GM21528 (cell line): ENCODE results near the gene DOK6.

Source experiments
- ATAC-seq: cut with Tn5 transposase; IDR thresholded peaks from one replicate; pipeline ENCODE4 v1.9.1; 2021; ENCODE audit warnings: mild to moderate bottlenecking, moderate library complexity; ENCODE audit not compliant: unreplicated experiment, low FRiP score

DOK6 gene

DNA sequence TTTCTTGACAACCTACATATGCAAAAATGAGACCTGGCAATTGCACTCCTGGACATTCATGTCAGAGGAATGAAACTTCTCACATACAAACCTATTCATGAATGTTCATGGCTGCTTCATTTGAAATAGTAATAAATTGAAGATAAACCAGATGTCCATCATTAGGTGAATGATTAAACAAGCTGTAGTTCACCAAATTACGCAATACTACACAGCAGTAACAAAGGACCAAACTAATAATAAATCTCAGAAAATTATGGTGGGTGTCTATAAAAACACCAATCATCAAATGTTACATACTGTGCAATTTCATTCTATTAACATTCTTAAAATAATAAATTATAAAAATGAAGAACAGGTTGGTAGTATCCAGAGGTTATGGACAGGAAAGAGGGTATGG, 13.5 kb downstream of the DOK6 start:
- no peak for ATAC-seq

DNA sequence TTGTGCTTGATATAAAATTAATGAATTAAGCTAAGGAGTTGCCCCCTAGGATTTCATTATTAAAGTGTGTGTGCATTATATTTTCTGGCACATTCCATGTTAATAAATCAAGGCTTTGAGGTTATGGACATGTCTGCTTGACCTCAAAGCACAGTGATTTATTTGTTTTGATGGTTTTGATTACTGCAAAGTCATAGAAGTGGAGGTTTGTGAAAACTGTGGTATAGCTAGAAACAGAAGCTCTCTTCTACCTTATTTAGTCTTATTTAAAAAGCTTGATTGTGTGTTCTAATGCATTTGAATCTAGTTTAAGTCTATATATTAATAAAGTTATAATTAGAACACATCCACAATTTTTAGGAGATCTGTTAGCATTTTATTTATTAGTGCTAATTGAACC, 32.2 kb downstream of the DOK6 start:
- ATAC-seq = no peak

DNA sequence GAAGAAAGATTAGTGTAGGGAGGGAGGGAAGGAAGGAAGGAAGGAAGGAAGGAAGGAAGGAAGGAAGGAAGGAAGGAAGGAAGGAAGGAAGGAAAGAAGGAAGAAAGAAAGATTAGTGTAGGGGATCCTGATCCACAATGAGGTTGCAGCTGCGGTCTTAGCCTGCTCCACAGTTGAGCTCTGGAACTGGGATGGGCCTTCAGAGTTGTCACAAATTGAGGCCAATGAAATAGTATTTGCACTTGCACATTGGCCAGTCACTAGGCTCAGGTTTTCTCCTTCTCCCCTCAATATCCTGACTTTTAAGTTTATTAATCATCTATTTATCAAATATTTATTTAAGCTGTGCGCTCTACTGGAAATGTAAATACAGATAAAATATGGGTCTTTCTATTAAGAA, 34.3 kb downstream of the DOK6 start:
- no peak for ATAC-seq

DNA sequence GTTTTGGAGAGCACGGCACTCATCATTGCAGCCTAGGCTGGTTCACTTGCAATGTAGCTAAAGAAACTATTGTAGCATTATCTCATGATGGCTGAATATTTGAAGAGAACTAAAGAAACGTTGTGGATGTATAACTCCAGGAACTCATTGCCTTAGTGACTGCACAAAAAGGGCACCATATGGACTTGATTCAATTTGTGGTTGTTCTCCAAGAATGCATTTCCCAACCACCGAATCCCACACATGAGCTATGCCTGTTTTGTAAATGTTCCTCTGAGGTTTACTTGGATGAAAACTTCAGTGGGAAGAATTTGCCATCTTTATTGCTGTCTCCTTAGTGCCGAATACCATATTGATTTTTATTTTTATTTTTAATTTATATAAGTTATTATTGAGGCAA, 43.5 kb downstream of the DOK6 start:
- no peak for ATAC-seq

DNA sequence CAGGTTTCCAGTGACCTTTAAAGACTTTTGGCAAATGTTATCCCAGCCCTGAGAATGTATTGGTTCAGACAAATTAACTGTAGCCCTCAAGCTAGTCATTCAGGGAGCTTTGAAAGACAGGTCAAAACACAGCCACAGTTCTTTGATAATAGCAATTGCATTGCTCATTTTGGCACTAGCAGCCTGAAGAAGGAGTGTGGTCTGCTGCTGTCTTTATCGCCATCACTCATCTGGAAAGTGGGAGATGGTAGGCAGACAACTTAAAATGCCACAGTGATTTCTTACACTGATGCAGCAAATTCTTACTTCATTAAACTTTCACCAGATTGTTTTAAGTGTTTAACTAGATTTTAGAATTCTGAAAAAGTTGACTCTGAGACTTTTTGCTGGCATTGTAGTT, 47.2 kb downstream of the DOK6 start:
- no peak for ATAC-seq

DNA sequence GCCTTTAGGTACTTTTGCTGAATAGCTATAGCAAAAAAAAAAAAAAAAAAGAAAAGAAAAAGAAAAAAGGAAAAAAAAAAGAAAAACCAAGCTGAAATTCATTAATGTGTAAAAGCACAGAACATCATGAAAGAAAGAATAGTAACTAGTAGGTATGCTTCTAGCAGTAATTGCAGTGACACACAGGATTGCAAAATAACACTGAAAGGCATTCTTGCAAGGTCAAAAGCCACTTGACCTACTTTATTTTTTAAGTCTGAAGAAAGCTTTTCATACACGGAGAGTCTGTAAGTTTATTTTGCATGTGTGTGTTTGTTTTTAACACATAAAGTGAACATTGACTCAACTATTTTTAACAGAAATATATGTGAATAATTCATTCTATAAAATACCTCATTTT, 54.4 kb downstream of the DOK6 start:
- ATAC-seq = no peak

DNA sequence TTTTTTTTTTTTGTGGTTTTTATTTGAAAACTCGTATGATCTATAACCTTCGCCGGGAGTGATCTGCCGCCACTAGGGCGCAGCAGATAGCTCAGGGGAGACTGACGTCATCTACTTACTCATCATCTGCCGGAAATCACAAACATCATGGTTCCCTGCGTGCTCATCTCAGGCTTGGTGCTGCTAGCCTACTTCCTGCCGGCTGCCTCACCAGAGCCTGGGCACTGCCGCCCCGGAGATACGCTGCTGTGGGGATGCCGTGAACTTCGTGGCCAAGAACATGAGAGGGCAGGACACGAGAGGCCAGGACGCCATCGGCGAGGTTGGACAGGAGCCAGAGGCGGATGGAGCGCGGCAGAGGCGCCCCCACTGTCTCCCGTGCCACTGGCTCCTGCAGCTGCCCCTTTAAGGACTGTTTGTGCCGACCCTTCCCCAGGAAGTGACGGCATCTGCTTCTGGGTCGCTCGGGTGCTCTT, 68.8 kb downstream of the DOK6 start:
- ATAC-seq = no peak

DNA sequence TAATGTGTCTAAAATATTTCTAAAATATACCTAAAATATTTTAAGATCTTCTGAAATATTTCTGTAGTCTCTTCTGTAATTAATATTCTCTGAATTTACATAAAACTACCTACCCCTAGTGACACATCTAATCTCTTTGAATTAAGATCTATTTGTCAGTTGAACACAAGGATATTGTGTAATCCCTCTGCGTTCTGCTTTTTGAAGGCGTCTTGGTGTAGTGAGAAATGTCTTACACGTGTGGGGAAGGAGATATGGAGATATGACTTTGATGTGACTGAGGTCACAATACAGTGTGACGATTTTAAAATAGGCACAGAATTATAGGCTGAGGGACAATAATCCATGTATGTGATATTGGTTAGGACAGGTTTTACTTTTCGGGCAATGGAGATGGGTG, 79.8 kb downstream of the DOK6 start:
- no peak for ATAC-seq

DNA sequence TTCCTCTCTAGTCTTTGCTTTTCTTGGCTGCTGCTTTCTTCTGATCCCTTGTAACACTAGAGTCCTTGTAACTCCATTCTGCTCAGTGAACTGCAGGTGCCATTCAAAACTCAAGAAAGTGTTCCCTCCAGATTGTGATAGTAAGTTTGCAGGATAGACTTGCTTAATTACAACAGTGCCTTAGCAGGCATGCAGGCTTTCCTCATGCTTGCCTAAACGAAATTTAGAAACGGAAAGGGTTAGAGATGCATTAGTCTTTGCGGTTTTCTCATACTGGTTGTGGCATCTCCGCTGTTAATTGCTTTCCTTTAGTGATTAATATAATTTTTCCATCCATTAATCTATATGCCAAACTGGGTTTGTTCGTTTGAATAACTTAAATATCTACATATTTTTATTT, 82.9 kb downstream of the DOK6 start:
- ATAC-seq = no peak

DNA sequence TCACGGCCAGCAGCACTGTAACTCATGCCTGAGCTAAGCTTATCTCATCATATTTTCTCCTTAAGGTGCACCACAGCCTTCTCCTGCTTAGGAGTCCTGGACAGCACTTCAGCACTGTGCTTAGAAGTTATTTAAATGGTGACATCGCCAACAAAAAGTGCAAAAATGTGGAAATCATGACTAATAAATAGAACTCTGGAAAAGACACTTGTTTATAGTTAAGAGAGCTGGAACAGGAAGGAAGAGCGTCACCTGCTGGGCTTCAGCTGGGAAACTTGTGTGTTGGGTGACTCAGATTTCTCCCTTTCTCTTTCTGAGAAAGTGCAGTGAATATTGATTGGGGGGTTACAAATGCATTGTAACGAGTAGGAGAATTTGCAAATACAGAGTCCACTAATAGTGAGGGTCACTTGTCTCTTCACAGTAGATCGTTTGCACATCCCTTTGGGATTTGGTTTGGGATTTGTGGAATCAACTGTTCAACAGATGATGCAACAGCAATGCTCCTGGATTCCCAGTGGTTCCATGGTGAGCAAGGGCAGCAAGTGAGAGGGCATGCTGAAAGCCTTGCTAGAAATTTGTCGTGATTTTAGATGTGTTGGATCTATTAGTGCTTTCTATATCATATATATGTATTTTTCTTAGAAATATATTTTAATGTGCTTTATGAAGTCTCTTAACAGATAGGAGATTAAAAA, 84.2 kb downstream of the DOK6 start:
- no peak for ATAC-seq

DNA sequence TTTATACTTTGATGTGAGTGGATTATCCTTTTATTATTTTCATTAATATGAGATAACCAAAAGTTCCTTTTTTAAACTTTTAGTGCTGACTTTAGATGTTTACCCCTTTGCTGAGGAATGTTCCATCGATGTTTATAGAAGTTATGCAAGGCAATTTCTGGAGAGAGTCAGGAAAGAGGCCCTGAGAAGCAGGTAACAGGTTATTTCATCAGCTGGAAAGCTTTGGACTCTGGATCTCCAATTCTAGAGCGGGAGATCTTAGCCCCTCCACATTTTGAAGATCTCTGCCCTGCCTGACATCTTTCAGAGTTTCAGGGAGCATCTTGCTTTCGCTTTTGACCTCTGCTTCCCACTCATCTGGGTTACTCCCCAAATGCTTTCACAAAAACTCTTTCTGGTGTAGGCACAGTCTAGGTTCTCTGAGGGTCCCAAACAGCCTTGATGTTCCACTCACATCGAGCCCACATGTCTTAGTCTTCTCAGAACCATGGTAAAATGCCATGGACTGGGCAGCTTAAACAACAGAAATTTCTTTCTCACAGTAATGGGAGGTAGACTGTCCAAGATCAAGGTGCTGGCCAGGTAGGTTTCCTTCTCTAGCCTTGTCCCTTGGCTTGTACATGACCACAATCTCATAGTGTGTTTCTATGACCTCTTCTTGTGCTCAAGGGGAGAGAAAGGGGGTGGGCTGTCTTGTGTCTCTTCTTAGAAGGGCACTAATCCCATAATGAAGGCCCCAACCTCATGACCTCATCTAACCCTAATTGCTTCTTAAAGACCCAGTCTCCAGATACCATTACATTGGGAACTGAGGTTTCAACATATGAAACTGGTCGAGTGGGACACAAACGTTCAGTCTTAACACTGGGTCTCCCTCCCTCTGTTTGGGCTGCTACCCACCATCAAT, 87.1 kb downstream of the DOK6 start:
- no peak for ATAC-seq

DNA sequence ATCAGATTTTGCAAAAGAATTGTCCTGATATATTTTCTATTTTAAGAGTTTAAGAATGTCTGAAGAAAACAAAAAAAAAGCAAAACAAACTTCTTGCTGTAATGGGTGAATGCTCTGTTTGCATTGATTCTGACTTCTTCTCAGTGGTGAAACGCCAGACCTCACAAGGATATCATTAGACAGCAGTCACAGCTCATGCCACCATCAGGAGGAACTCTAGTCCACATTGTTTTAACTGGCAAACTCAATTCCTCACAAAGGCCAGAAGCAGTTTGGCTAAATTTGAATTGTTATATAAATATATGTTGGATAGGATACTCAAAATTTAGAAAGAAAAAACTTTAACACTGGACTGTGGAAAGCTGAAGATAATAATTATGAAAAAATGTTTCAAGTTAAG, 89.4 kb downstream of the DOK6 start:
- no peak for ATAC-seq

DNA sequence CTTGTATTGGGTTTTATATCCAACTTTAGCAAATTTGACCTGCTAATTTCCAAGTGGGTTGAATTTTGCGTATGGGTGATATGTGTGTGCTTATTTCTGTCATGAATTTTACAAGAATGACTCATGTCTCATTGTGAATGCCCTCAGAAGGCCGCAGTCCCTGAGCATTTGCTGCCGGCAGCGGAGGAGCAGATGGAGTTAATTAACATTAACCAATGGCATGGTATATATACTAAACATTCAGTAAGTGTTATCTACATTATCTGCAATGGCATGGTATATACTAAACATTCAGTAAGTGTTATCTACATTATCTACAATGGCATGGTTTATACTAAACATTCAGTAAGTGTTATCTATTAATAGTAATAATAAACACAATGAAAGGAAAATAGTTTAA, 90.1 kb downstream of the DOK6 start:
- ATAC-seq = no peak

DNA sequence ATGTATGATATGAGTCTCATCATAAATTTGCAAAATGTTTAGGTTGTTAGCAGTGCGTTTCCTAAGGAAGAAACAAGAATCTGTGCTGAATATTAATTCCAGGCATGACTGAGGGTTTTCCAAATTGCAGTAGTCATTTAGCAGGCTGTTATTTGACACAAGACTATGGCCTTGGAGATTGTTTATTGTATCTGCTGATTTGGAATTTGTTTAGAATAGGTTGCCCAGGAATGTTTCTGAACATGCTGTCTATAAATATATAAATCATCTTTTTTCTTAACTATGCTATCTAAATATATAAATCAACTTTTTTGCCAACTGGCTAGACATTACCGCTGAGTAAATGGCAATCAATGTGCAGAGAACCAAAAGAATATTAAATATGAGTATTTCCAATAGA, 90.9 kb downstream of the DOK6 start:
- ATAC-seq = no peak

DNA sequence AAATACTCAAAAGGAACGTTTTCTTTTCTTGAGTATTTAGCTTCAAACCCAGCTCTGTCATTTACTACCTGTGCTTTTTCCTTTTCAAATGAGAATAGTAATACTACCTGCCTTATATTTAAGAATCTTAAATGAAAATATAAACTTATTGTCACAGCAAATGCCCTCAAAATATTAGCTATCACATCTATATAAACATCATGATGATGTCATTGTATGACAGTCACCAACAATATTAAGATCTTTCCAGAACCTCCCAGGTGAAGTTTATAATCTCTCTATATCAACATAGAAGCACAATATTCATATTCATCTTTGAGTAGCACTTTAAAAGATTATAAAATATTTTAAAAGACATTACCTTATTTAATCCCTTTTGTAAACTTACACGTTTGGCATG, 92.2 kb downstream of the DOK6 start:
- ATAC-seq = no peak

DNA sequence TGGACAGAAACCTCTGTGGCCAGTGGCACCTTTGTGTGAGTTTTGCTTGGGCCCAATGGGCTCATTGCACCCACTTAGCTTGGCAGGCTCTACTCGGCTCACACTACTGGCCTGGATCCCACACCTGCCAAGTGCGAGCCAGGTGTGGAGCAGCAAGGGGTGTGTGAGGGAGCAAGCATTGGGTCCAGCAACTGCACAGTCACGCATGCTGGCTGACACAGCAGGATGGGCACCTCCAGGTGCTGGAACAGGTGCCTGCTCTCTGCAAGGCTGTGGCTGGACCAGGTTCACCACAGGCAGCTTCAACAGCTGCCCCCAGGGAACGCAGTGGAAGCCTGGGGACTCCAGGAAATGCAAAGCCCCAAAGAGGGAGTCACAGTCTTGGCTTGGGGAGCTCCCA, 94.2 kb downstream of the DOK6 start:
- no peak for ATAC-seq

DNA sequence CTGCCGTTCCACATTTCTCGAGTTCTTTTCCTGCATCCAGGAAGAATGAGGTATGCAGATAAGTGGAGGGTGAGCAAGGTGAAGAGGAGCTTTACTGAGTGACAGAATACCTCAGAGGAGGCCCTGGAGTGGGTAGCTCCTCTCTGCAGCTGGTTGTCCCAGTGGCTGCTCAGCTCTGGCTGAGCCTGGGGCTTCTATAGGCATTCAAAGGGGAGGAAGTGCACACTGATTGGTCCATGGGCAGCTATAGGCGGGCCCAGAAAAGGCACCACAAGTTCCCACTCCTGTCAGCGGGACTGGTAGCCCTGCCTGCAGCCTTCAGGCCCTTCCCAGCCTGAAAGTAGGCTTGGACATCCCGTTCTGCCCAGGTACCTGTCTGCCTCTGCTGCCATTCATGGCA, 94.7 kb downstream of the DOK6 start:
- ATAC-seq = no peak

DNA sequence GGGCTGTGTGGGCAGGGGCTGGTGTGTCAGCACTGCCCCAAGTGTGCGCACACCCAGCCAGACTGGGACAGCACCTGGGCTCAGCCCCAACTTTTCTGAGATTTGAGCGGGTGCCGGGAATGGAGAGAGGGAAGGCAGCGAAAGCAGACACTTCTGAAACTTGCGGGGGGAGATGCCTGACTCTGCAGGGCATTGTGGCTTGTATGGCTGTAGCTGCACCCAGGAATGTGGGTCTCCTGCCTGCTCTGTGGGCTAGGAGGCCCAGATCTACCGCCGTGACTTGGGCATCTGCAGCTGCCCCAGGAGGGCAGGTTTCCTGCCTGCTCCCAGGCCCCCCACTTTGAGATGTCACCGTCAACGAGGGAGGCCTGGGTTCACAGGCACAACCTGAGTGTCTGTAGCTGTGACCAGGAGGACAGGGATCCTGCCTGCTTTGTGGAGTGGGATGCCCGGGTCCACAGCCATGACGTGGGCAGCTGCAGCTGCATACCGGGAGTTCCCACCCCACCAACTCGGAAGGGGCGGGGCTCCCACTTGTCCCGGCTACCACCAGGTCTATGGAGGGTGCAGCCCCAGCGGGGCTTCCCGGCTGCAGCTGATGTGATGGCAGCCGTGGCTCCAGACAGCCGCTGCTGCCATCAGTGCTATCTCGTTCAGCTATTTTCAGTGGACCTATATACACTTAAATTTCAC, 95.3 kb downstream of the DOK6 start:
- no peak for ATAC-seq

DNA sequence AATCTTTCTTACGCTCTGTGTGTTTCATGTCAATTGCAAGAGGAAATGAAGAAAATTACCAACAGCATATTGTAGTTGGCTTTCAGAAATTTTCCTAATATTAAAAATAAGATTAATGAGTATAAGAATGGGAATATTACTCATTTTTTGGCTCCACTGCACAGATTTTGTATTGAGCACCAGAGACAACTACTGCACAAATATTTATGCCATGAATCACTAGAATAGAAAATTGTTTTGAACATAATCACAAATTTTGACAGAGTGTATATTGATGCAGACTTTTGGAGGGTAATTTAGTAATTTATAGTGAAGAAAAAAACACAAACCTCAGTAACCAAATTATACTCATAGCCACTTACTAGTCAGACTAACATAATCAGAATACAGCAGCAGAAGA, 118.3 kb downstream of the DOK6 start:
- ATAC-seq = no peak

DNA sequence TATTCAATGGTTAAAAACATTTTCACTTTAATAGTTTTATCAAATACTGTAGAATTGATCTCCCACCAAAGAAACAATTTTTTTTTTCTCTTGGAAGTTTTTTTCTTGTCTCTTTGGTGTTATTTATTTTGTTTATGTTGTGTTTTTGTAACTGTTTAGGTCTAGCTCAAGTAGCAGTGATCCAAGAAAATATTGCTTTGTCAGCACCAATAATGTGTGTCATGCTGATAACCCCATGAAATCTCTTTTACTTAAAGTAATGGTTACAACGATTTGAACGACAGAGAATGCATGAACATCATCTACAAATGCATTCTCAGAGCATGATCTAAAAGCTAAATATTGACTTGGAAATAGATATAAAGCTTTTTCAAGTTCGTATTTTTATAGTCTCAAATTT, 122.9 kb downstream of the DOK6 start:
- ATAC-seq = no peak

DNA sequence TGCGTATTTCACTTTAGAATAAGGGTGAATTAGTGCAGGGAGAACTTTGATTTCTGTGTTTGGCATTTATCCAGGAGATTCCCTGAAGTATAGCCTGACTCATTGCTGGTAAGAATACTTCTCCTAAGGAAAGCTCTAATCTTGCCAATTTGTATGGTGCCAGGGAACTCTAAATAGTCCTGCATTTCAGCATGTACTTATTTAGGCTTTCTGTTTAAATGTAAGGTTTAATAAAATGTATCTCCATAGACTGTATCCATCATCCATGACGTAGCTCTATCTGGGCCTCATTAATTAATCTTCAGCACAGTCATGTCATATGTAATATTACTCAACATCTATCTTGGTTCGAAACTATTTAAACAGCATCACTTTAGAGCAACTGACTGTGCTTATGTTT, 127.7 kb downstream of the DOK6 start:
- ATAC-seq = no peak
